Measurements from ENCODE around the gene KRT1. TPM values are rescaled to one million over a fixed set of nuclear protein-coding genes. Genes with fewer than 3 reads are reported as not detected.
A peak's percentile ranks its signal among the peaks of the same experiment; 100 is the strongest.

The KRT1 gene
- total and polyA plus RNA-seq, 7 experiments from 2014 or later, result 0.27 to 9.4 (median 5.2) TPM; not detected in 2

DNA sequence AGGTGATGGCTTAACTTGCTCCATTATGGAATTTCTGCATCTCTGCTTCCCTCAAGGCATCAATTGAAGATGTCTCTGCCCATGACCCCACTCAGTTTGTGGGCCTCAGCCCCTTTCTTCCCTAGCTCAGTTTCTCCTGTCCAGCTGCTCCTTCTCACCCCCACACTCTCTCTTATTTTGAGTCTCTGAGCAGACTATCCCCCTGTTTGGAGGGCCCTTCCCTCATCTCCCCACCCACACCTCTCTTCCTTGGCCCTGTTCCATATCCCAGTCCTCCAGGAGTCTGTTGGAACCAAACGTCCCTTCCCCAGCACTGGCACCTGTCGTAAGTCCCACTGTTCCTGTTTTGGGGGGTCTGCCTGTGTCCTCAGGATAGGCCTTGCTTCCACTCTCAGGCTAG lies 8.3 kb upstream of the KRT1 start:
- Mint-ChIP-seq H3K36me3 (peaks cover 0 to 1% (median 0%) of the 10 kb centered on the region in 5 donors), H3K4me1 (peaks cover 8 to 74% (median 65%) of the 10 kb centered on the region in 7 donors), H3K27me3 (peaks cover 0 to 77% (median 0%) of the 10 kb centered on the region in 5 donors), H3K27ac (peak overlapping the region in 5 of 9 donors; percentile 54 to 97 (median 79)), H3K4me3 (no peak overlapping the region), H3K9me3 (no peaks in the 10 kb centered on the region)
- ChIA-PET CTCF (no interaction called here), POLR2A (interaction anchor here (0.6 to 6.5 kb wide), 4 partner anchors 16 to 78 kb away, joined by 3 to 43 read pairs (median 4); no protein-coding TSS in a partner anchor)
- Histone ChIP-seq H3K36me3 (ENCODE audit: control insufficient read depth in 2 of 3, insufficient read depth in 3 of 3, low read length in 3 of 3) (no peaks in the 10 kb centered on the region), H3K4me1 (ENCODE audit: control insufficient read depth in 2 of 2, insufficient read depth in 2 of 2, low read length in 2 of 2) (peaks cover 5 to 27% of the 10 kb centered on the region in 2 donors), H3K4me3 (ENCODE audit: low read length) (no peak overlapping the region), H3K9me3 (ENCODE audit: control insufficient read depth in 2 of 3, low read length in 3 of 3) (no peaks in the 10 kb centered on the region), H3K27me3 (ENCODE audit: control insufficient read depth in 2 of 2, insufficient read depth in 2 of 2, low read length in 2 of 2) (no peaks in the 10 kb centered on the region), H3K27ac (ENCODE audit: low read depth, low read length) (no peak overlapping the region)
- DNase-seq (no peak), ATAC-seq (no peak)
- intact Hi-C loops (cut with micrococcal nuclease), result no loop called here

DNA sequence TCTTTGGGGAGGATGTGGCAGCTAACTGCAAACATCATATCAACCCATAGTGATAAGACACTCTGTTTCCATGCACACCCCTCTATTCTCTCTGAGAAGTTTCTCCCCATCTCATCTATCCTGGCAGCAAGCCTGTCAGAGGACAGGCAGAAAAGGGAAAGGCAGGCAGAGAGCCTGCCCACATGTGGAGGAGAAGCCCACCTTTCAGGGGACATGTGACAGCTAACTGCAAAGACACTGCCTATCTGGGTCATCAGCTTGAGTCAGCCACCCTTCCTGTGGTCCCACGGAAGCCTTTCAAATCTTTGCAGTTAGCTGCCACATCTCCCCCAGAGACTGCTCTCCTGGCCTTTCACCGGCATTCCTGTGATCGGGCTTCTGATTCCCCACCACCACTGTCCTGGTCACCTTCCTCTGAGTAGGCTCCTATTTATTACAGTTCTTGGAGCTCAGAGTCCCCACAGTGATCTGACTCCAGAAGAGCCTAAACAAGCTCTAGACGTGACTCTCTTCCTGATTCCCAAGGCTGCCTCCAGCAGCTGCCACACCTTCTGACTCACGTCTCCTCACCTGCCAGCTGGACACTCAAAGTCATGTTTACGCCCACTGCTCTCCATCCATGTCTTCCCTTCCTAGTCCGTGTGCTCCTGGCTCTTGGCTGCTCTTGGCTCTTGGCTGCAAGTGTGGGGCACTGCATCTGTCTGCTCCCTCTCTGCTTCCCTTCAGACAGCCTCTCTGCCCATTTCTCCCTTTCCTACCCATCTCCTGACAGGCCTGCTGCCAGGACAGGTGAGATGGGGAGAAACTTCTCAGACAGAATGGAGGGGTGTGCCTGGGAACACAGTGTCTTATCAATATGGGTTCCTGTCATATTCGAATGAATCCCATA lies 7.5 kb upstream of the KRT1 start:
- peaks cover 0 to 69% (median 0%) of the 10 kb centered on the region in 5 donors for H3K27me3 Mint-ChIP-seq
- no peaks in the 10 kb centered on the region for H3K36me3 ChIP-seq (ENCODE audit: control insufficient read depth in 2 of 3, insufficient read depth in 3 of 3, low read length in 3 of 3)
- H3K4me3 ChIP-seq (ENCODE audit: low read length), result no peak overlapping the region
- no peak overlapping the region for H3K4me3 Mint-ChIP-seq
- intact Hi-C loops (cut with micrococcal nuclease), result no loop called here
- H3K4me1 Mint-ChIP-seq, result peaks cover 8 to 73% (median 64%) of the 10 kb centered on the region in 7 donors
- POLR2A ChIA-PET, result interaction anchor here (0.6 to 6.5 kb wide), 7 partner anchors 15 to 82 kb away, joined by 3 to 43 read pairs (median 4); no protein-coding TSS in a partner anchor
- no peak overlapping the region for H3K27ac ChIP-seq (ENCODE audit: low read depth, low read length)
- H3K27ac Mint-ChIP-seq, result peak overlapping the region in 7 of 9 donors; percentile 15 to 97 (median 61)
- H3K36me3 Mint-ChIP-seq, result peaks cover 0 to 1% (median 0%) of the 10 kb centered on the region in 5 donors
- H3K9me3 ChIP-seq (ENCODE audit: control insufficient read depth in 2 of 3, low read length in 3 of 3), result no peaks in the 10 kb centered on the region
- peaks cover 5 to 28% of the 10 kb centered on the region in 2 donors for H3K4me1 ChIP-seq (ENCODE audit: control insufficient read depth in 2 of 2, insufficient read depth in 2 of 2, low read length in 2 of 2)
- DNase-seq, result no peak
- no peaks in the 10 kb centered on the region for H3K9me3 Mint-ChIP-seq
- CTCF ChIA-PET, result interaction anchor here (1.8 kb wide), 1 partner anchor 104 kb away, joined by 5 read pairs; no protein-coding TSS in a partner anchor
- no peak for ATAC-seq
- no peaks in the 10 kb centered on the region for H3K27me3 ChIP-seq (ENCODE audit: control insufficient read depth in 2 of 2, insufficient read depth in 2 of 2, low read length in 2 of 2)

GRCh38 chr12:52686756-52687487 lies 6.7 kb upstream of the KRT1 start:
- POLR2A ChIA-PET, result interaction anchor here (0.6 to 6.5 kb wide), 5 partner anchors 21 to 81 kb away, joined by 3 to 43 read pairs (median 4); no protein-coding TSS in a partner anchor
- peaks cover 0 to 1% (median 0%) of the 10 kb centered on the region in 5 donors for H3K36me3 Mint-ChIP-seq

DNA sequence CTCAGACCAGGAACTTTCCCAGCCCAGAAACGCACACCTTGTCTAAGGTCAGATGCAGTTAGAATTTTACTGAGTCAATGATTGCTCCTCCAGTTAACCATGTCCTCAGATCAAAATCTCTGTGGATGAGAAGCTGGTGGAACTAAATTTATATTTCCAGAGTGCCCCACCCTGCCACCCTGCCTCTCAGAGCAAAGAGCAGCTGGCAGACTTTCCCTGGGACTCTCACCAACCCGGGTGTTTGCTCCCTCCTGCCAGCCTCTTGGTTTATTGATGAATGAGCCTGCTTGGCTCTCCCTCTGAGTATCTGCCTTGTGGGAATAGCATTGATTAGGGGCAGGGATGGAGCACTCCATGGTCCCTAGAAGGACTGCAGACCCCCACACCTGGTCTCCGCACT lies 5.9 kb upstream of the KRT1 start:
- Histone ChIP-seq H3K4me1 (ENCODE audit: control insufficient read depth in 2 of 2, insufficient read depth in 2 of 2, low read length in 2 of 2) (peaks cover 11 to 30% of the 10 kb centered on the region in 2 donors), H3K4me3 (ENCODE audit: low read length) (no peak overlapping the region), H3K36me3 (ENCODE audit: control insufficient read depth in 2 of 3, insufficient read depth in 3 of 3, low read length in 3 of 3) (no peaks in the 10 kb centered on the region), H3K27ac (ENCODE audit: low read depth, low read length) (no peak overlapping the region), H3K27me3 (ENCODE audit: control insufficient read depth in 2 of 2, insufficient read depth in 2 of 2, low read length in 2 of 2) (no peaks in the 10 kb centered on the region), H3K9me3 (ENCODE audit: control insufficient read depth in 2 of 3, low read length in 3 of 3) (no peaks in the 10 kb centered on the region)
- H3K9me3 Mint-ChIP-seq, result no peaks in the 10 kb centered on the region
- ChIA-PET CTCF (interaction anchor here (0.7 to 1.8 kb wide), 2 partner anchors 9 to 102 kb away, joined by 3 to 5 read pairs; no protein-coding TSS in a partner anchor), POLR2A (no interaction called here)
- no peak for ATAC-seq
- H3K27ac Mint-ChIP-seq, result peak overlapping the region in 2 of 9 donors; percentile 23 to 48
- H3K27me3 Mint-ChIP-seq, result peaks cover 0 to 54% (median 0%) of the 10 kb centered on the region in 5 donors
- intact Hi-C loops (cut with micrococcal nuclease), result no loop called here
- H3K36me3 Mint-ChIP-seq, result peaks cover 0 to 1% (median 0%) of the 10 kb centered on the region in 5 donors
- DNase-seq, result no peak
- H3K4me1 Mint-ChIP-seq, result peaks cover 15 to 73% (median 64%) of the 10 kb centered on the region in 7 donors
- H3K4me3 Mint-ChIP-seq, result no peak overlapping the region

More at GRCh38 chr12:52686756-52687487, 6.7 kb upstream of the KRT1 start:
- Mint-ChIP-seq H3K4me1 (peaks cover 11 to 73% (median 64%) of the 10 kb centered on the region in 7 donors), H3K9me3 (no peaks in the 10 kb centered on the region), H3K27ac (peak overlapping the region in 5 of 9 donors; percentile 41 to 97 (median 61)), H3K27me3 (peaks cover 0 to 62% (median 0%) of the 10 kb centered on the region in 5 donors), H3K4me3 (no peak overlapping the region)
- ATAC-seq (no peak), DNase-seq (no peak)
- CTCF ChIA-PET, result interaction anchor here (1.8 kb wide), 1 partner anchor 103 kb away, joined by 5 read pairs; no protein-coding TSS in a partner anchor
- no peaks in the 10 kb centered on the region for H3K36me3 ChIP-seq (ENCODE audit: control insufficient read depth in 2 of 3, insufficient read depth in 3 of 3, low read length in 3 of 3)
- no peak overlapping the region for H3K4me3 ChIP-seq (ENCODE audit: low read length)
- no peaks in the 10 kb centered on the region for H3K27me3 ChIP-seq (ENCODE audit: control insufficient read depth in 2 of 2, insufficient read depth in 2 of 2, low read length in 2 of 2)
- H3K4me1 ChIP-seq (ENCODE audit: control insufficient read depth in 2 of 2, insufficient read depth in 2 of 2, low read length in 2 of 2), result peaks cover 7 to 27% of the 10 kb centered on the region in 2 donors
- intact Hi-C loops (cut with micrococcal nuclease), result no loop called here
- no peaks in the 10 kb centered on the region for H3K9me3 ChIP-seq (ENCODE audit: control insufficient read depth in 2 of 3, low read length in 3 of 3)
- no peak overlapping the region for H3K27ac ChIP-seq (ENCODE audit: low read depth, low read length)

GRCh38 chr12:52685406-52685890 lies 5.2 kb upstream of the KRT1 start:
- peaks cover 14 to 74% (median 64%) of the 10 kb centered on the region in 7 donors for H3K4me1 Mint-ChIP-seq
- intact Hi-C loops (cut with micrococcal nuclease), result no loop called here
- H3K36me3 ChIP-seq (ENCODE audit: control insufficient read depth in 2 of 3, insufficient read depth in 3 of 3, low read length in 3 of 3), result no peaks in the 10 kb centered on the region
- peak overlapping the region in 1 of 9 donors; percentile 87 for H3K27ac Mint-ChIP-seq
- DNase-seq (no peak), ATAC-seq (no peak)
- H3K27ac ChIP-seq (ENCODE audit: low read depth, low read length), result no peak overlapping the region
- peaks cover 6 to 31% of the 10 kb centered on the region in 2 donors for H3K4me1 ChIP-seq (ENCODE audit: control insufficient read depth in 2 of 2, insufficient read depth in 2 of 2, low read length in 2 of 2)
- no peak overlapping the region for H3K4me3 Mint-ChIP-seq
- no peaks in the 10 kb centered on the region for H3K9me3 Mint-ChIP-seq
- no peaks in the 10 kb centered on the region for H3K36me3 Mint-ChIP-seq
- H3K27me3 Mint-ChIP-seq, result peaks cover 0 to 50% (median 0%) of the 10 kb centered on the region in 5 donors
- H3K4me3 ChIP-seq (ENCODE audit: low read length), result no peak overlapping the region
- H3K9me3 ChIP-seq (ENCODE audit: control insufficient read depth in 2 of 3, low read length in 3 of 3), result no peaks in the 10 kb centered on the region
- CTCF ChIA-PET, result interaction anchor here (0.7 kb wide), 1 partner anchor 8 kb away, joined by 3 read pairs; no protein-coding TSS in a partner anchor
- no peaks in the 10 kb centered on the region for H3K27me3 ChIP-seq (ENCODE audit: control insufficient read depth in 2 of 2, insufficient read depth in 2 of 2, low read length in 2 of 2)
- POLR2A ChIA-PET, result no interaction called here

DNA sequence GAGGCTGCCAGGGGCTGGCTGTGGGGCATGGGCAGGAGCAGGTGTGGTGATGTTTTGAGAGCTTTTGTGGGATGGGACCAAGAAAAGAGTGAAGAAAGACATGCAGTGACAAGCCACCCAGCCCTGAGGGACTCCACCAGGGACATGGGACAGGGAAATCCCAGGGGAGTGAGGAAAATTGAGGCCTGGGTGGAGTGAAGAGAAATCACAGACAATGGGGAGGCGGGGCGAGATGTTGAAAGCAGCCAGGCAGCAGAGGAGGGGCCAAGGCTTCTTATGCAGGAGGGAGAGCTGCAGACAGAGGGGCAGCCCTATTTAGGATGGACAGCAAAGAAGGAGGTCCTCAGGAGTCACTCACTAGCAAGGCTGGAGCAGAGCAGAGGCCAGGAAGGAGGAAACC lies 4.2 kb upstream of the KRT1 start:
- Histone ChIP-seq H3K4me3 (ENCODE audit: low read length) (no peak overlapping the region), H3K4me1 (ENCODE audit: control insufficient read depth in 2 of 2, insufficient read depth in 2 of 2, low read length in 2 of 2) (peaks cover 6 to 24% of the 10 kb centered on the region in 2 donors), H3K36me3 (ENCODE audit: control insufficient read depth in 2 of 3, insufficient read depth in 3 of 3, low read length in 3 of 3) (no peaks in the 10 kb centered on the region), H3K27me3 (ENCODE audit: control insufficient read depth in 2 of 2, insufficient read depth in 2 of 2, low read length in 2 of 2) (no peaks in the 10 kb centered on the region), H3K27ac (ENCODE audit: low read depth, low read length) (no peak overlapping the region), H3K9me3 (ENCODE audit: control insufficient read depth in 2 of 3, low read length in 3 of 3) (no peaks in the 10 kb centered on the region)
- H3K27me3 Mint-ChIP-seq, result peaks cover 0 to 49% (median 0%) of the 10 kb centered on the region in 5 donors
- ChIA-PET CTCF (interaction anchor here (0.6 kb wide), 2 partner anchors 54 to 415 kb away, joined by 3 to 4 read pairs; no protein-coding TSS in a partner anchor), POLR2A (no interaction called here)
- DNase-seq (no peak), ATAC-seq (no peak)
- H3K27ac Mint-ChIP-seq, result peak overlapping the region in 6 of 9 donors; percentile 13 to 86 (median 80)
- H3K9me3 Mint-ChIP-seq, result no peaks in the 10 kb centered on the region
- no peaks in the 10 kb centered on the region for H3K36me3 Mint-ChIP-seq
- peaks cover 14 to 75% (median 63%) of the 10 kb centered on the region in 7 donors for H3K4me1 Mint-ChIP-seq
- intact Hi-C loops (cut with micrococcal nuclease), result loop anchor here in 1 of 2 donors (5.0 kb wide), 1 partner anchor 97 kb away; no protein-coding TSS in a partner anchor
- no peak overlapping the region for H3K4me3 Mint-ChIP-seq
